ENCODE results near the gene KLHDC3. TPM values are rescaled to one million over a fixed set of nuclear protein-coding genes. Genes with fewer than 3 reads are reported as not detected.
"Not testable (repeated sequence)": the region's sequence is repeated elsewhere in the genome, so short reads cannot be mapped to it uniquely, and the experiment has no call there.

Gene KLHDC3
- total RNA-seq, 1 donor from 2014 or later, result 70.6 TPM

DNA sequence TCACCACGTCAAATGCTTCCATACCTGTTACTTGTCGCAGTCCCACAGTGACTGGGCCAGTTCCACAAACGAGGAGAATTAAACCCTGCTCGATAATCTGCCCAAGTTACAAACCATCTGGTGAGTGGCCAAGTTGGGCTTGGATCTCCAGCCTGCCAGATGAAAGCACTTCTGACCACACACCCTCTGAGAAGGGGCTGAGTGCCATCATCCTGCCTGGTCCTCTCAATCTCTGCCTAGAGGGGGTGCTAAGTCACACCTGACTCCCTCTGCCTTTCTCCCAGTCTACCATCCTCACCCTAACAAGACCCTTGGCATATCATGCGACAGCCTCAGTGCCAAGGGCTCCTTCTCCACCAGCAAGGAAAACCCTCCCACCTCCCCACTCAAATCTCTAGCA is 23.1 kb downstream of the KLHDC3 start:
- Histone ChIP-seq H3K4me3 (ENCODE audit: low read depth, low read length) (no peak overlapping the region), H3K27me3 (ENCODE audit: control insufficient read depth, insufficient read depth, low read length) (no peaks in the 10 kb centered on the region), H3K36me3 (ENCODE audit: control insufficient read depth, insufficient read depth, low read length) (peaks cover 22% of the 10 kb centered on the region)
- TF ChIP-seq, protein P1, sequence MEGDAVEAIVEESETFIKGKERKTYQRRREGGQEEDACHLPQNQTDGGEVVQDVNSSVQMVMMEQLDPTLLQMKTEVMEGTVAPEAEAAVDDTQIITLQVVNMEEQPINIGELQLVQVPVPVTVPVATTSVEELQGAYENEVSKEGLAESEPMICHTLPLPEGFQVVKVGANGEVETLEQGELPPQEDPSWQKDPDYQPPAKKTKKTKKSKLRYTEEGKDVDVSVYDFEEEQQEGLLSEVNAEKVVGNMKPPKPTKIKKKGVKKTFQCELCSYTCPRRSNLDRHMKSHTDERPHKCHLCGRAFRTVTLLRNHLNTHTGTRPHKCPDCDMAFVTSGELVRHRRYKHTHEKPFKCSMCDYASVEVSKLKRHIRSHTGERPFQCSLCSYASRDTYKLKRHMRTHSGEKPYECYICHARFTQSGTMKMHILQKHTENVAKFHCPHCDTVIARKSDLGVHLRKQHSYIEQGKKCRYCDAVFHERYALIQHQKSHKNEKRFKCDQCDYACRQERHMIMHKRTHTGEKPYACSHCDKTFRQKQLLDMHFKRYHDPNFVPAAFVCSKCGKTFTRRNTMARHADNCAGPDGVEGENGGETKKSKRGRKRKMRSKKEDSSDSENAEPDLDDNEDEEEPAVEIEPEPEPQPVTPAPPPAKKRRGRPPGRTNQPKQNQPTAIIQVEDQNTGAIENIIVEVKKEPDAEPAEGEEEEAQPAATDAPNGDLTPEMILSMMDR (IDR thresholded peaks at IDR 0.05; ENCODE audit: insufficient read depth, low read length, severe bottlenecking), result no peak
- DNase-seq (ENCODE audit: low read depth) (no peak), FAIRE-seq (peak; percentile 62)

GRCh38 chr6:43037706-43038105 is 23.7 kb downstream of the KLHDC3 start:
- no peaks in the 10 kb centered on the region for H3K27me3 ChIP-seq (ENCODE audit: control insufficient read depth, insufficient read depth, low read length)
- FAIRE-seq (no peak), DNase-seq (ENCODE audit: low read depth) (no peak)
- no peak overlapping the region for H3K4me3 ChIP-seq (ENCODE audit: low read depth, low read length)
- H3K36me3 ChIP-seq (ENCODE audit: control insufficient read depth, insufficient read depth, low read length), result peaks cover 21% of the 10 kb centered on the region
- TF ChIP-seq, protein P1 (IDR thresholded peaks at IDR 0.05; ENCODE audit: insufficient read depth, low read length, severe bottlenecking), result no peak

- no peak overlapping the region for H3K4me3 ChIP-seq (ENCODE audit: low read depth, low read length)
- peaks cover 30% of the 10 kb centered on the region for H3K36me3 ChIP-seq (ENCODE audit: control insufficient read depth, insufficient read depth, low read length)
- FAIRE-seq, result no peak
- H3K27me3 ChIP-seq (ENCODE audit: control insufficient read depth, insufficient read depth, low read length), result no peaks in the 10 kb centered on the region
- TF ChIP-seq, protein P1 (IDR thresholded peaks at IDR 0.05; ENCODE audit: insufficient read depth, low read length, severe bottlenecking), result no peak
- no peak for DNase-seq (ENCODE audit: low read depth)
These were observed 24.7 kb downstream of the KLHDC3 start for GRCh38 chr6:43038727-43039126.

DNA sequence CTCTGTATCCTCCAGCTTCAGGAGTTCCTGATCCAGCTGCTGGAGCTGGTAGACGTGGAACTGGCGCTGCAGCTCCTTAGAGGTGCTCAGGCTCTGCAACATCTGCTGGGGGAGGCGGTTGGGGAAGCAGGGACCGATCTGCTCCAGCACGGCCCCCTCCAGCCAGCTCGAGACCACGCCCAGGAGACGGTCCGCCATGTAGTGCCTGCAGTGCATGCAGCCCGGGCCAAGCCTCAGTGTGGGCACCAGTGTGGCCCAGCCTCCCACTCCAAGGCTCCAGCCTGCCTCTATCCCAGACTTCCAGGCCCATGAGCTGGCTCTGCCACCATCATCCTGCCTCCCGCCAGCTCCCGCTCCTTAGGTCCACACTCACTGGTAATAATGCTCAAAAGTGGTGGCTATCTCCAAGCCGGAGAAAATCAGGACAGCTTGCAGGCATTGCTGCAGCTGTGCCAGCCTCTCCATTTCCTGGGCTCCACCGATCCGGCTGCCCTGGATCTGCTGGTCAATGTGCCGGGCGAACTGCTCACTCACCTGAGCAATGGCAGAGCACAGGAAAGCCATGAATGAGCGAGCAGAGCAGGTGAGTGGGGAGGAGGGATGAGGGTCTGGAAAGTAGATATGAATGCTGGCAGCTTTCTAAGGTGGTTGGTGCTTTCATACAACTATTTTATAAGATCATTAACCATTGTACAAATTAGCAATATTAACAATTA is 26.7 kb downstream of the KLHDC3 start:
- no peak for DNase-seq (ENCODE audit: low read depth)
- no peak overlapping the region for H3K4me3 ChIP-seq (ENCODE audit: low read depth, low read length)
- FAIRE-seq, result peak; percentile 80
- TF ChIP-seq, protein P1 (IDR thresholded peaks at IDR 0.05; ENCODE audit: insufficient read depth, low read length, severe bottlenecking), result no peak
- peaks cover 32% of the 10 kb centered on the region for H3K36me3 ChIP-seq (ENCODE audit: control insufficient read depth, insufficient read depth, low read length)
- no peaks in the 10 kb centered on the region for H3K27me3 ChIP-seq (ENCODE audit: control insufficient read depth, insufficient read depth, low read length)

GRCh38 chr6:43041475-43041874 is 27.4 kb downstream of the KLHDC3 start:
- not testable (repeated sequence) for H3K27me3 ChIP-seq (ENCODE audit: control insufficient read depth, insufficient read depth, low read length); FAIRE-seq; H3K4me3 ChIP-seq (ENCODE audit: low read depth, low read length); DNase-seq (ENCODE audit: low read depth)
- H3K36me3 ChIP-seq (ENCODE audit: control insufficient read depth, insufficient read depth, low read length), result peaks cover 39% of the 10 kb centered on the region

GRCh38 chr6:43043310-43043709 is 29.3 kb downstream of the KLHDC3 start:
- TF ChIP-seq, protein P1 (IDR thresholded peaks at IDR 0.05; ENCODE audit: insufficient read depth, low read length, severe bottlenecking), result no peak
- Histone ChIP-seq H3K36me3 (ENCODE audit: control insufficient read depth, insufficient read depth, low read length) (peaks cover 42% of the 10 kb centered on the region), H3K27me3 (ENCODE audit: control insufficient read depth, insufficient read depth, low read length) (no peaks in the 10 kb centered on the region), H3K4me3 (ENCODE audit: low read depth, low read length) (no peak overlapping the region)
- no peak for DNase-seq (ENCODE audit: low read depth)
- no peak for FAIRE-seq

Data from bronchial epithelial cell (primary cell).